Measurements from ENCODE around the gene PHTF2.
A peak's percentile ranks its signal among the peaks of the same experiment; 100 is the strongest.
"Not testable (repeated sequence)": the region's sequence is repeated elsewhere in the genome, so short reads cannot be mapped to it uniquely, and the experiment has no call there.

PHTF2 gene

DNA sequence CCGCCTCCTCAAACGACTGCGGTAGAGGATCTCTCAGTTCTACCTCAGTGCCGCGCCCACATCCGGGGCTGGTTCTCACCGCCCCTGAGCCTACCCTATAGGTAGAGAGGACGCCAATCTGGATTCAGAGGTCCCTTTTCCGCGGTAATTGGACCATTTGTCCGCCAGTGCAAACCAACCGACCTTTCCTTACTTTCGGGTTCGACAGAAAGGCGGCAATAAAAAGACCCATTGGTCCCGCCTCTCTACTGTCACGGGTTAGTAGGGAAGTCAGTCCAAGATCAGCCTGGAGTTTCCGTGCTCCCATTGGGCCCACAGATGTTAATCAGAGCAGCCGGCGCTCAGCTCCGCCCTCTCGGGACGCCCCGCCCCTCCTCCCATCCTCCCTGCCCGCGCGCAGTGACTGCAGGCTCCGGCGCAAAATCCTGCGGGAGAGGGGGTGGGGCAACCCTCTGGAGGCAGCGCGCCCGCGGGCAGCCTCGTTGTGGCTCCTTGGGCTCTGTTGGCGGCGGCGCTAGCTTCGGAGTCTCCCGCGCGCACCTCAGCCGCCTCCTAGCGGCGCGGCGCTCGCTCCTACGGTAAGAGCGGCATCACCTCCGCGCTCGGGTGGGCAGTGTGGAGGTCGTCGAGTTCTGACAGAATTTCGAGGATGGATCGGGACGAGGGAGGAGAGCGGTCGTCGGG is at the start of gene PHTF2, which contains the start of gene TMEM60:
PHTF2 (plus strand) TSS at position 380 of the 684 bp plus-strand sequence.
TMEM60 (minus strand) TSS at position 41 of the 684 bp plus-strand sequence. CDS start 4,061 bp downstream, outside the sequence.
- peak; percentile 88 to 98 for DNase-seq

DNA sequence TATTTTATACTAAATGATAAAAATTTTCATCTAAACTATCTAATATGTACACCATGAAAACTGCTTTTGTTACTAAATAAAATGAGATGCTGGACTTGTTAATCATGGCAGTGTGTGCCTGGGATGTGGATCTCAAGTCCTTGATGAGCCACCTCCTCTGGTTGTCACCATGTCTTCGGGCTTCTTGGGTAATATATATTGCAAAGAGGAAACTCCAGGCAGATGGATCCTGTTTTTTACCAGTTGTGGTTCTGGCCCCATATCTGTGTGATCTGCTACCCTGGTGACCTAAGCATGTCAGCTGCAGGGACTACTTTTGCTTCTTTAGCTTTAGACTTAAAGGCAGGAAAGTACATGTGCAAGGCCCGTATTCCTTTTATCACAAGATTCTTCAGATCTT is 46.6 kb upstream of the PHTF2 start:
- DNase-seq, result peak in 1 of 2 donors; percentile 98

DNA sequence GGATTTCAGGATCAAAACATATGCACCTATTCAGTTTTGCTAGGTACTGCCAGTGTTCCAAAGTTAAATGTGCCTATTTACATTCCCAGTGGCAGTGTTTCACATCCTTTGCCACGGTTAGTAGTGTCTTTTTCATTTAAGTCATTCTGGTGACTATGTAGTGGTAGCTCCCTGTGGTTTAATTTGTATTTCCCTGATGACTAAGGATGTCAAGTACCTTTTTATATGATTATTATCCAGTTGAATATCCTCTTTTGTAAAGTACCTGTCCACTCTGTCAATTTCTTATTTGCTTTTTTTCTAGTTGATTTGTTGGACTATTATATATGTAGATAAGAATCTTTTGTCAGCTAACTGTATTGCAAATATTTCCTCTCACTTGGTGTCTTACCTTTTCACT is 45.4 kb upstream of the PHTF2 start:
- peak in 1 of 2 donors; percentile 29 for DNase-seq

DNA sequence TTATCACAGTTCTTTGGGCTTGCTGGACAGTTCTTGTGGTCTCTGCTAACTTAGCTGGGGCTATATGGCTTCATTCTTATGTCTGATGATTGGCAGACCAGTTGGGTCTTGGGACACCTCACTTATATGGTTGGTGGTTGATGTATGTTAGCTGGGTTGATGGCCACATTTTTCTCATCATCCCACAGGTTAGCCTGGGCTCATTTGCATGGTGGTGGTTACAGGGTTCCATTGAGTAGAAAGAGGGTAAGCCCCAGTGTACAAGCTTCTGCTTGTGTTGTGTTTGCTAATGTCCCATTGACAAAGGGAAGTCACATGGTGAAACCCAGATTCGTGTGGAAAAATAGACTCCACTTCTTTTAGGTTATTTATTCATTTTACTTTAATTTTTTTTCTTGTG is 41.0 kb upstream of the PHTF2 start:
- DNase-seq, result no peak

DNA sequence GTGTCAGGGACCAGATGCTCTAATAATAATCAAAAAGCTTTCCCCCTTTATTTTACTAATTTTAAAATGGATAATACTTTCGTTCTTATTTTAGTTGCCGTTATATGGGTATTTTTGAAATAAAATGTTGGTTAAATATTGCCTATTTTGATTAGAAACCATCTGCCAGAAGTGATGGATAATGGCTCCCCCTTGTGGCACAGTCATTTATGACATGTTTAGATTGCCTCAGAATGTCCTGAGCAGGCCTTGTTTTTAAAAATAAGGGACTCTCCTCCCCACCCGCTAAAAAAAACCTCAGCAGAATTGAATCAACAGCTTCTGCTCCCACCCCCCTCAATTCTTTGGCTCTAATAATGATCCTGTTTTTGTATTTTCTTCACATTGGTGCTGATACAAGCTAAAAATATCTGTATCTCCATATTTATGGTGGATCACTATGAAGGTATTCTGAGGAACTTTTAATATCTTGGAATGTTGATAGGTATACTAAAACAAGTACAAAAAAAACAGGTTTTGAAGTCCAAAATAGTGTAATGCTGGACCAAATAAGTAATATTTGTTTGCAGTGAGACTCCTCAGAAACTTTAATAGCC is 39.2 kb upstream of the PHTF2 start:
- DNase-seq, result peak in 1 of 2 donors; percentile 40

DNA sequence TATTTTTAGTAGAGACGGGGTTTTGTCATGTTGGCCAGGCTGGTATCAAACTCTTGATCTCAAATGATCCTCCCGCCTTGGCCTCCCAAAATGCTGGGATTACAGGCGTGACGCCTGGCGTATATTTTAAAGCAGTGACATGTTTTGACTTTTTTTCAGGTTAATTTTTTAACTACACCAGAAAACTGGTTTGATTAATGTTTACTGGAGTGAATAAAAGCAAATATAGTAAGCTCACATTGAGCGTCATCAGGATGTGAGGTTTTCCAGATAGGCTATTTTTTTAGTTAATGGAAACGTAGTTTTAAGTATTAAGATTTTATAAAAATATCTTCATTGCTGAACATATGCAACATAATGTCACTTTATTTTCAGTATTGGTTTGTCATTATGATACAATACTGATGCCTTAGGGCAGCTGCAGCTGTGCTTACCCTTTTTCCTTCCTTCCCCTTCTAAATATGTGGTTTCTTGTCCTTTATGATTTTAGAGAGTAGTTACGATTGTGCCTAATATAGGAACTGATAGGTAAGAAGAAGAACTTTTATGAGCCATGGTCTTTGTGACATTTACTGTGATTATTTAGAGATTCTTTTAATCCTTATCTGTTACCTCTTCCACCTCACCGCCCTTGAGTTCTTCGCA is 37.6 kb upstream of the PHTF2 start:
- peak in 1 of 2 donors; percentile 52 for DNase-seq

DNA sequence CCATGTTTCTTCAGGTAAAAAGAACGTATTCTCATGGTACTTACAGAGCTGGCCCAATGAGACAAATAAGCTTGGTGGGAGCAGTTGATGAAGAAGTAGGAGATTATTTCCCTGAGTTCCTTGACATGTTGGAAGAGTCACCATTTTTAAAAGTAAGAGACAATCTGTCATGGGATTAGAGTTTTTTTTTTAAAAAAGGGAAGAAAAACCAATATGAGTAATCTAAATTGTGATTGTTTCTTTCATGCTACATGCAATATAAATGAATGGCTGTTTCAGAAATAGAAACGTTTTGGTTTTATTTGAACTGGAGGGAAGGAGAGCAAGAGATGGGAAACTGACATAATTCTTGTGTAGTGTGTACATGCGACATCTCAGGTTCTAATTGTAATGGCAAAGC is 33.1 kb upstream of the PHTF2 start:
- no peak for DNase-seq

DNA sequence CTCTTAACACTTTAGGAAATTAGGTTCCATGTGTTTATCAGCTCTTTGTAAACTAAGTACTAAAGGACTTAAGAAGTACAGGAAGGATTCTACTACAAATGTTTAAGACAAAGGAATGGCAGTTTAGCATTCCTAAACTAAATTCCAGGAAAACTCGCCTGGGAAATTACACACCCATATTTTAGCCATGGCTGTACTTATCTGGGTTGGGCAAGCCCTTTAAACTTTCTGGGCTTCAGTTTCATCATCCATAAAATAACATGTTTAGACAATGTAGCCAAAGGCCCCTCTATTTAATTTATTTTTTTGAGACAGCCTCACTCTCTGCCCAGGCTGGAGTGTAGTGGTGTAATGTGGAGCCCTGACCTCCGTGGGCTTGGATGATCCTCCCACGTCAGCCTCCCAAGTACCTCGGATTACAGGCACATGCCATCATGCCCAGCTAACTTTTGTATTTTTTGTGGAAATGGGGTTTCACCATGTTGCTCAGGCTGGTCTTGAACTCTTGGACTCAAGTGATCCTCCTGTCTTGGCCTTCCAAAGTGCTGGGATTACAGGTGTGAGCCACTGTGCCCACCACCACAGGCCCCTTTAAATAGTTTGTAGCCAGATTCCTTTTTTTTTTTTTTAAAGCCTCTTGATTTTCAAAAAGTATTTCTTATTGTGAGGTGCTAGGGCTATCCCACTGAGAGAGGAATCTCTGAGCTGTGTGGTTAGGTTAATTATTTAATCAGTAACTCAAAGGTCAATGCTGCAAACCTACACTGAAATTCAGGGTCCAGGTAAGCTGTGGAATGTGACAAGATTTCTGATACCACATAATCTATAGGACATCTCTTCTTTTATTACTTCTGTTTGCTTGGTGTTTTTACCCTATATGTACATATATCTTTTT is 32.4 kb upstream of the PHTF2 start:
- no peak for DNase-seq

DNA sequence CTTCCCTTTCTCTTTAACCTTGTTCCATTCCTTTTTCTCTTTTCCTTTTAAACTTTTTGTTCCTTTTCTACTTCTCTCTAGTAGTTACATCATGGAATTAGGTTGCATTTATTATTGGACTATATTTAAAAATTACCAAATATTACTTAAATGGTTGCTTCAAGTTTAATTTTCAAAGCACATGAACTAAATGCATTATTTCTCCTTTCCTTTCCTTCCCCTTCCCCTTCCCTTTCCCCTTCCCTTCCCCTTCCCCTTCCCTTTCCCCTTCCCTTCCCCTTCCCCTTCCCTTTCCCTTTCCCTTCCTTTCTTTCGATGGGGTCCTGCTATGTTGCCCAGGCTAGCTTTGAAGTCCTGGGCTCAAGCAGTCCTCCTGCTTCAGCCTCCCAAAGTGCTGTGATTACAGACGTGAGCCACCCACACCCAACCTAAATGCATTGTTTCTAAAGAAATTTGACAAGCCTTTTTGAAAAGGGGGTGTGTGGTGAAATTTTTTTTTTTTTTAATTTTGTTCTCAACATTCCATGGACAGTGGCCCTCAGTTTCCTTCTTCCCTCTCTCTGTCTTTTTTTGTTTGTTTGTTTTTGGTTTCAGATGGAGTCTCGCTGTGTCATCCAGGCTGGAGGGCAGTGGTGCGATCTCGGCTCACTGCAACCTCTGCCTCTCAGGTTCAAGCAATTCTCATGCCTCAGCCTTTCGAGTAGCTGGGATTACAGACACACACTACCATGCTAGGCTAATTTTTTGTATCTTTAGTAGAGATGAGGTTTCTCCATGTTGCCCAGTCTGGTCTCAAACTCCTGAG is 31.6 kb upstream of the PHTF2 start:
- no peak for DNase-seq

DNA sequence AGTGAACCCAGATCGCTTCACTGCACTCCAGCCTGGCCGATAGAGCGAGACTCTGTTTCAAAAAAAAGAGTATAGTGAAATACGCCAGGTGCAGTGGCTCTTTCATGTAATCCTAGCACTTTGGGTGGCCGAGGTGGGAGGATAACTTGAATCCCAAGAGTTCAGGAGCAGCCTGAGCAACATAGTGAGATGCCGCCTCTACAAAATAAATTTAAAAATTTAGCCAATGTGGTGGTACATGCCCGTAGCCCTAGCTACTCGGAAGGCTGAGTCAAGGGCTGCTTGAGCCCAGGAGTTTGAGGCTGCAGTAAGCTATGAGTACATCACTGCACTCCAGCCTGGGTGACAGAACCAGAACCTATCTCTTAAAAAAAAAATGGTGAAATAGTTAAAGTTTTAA is 28.3 kb upstream of the PHTF2 start:
- no peak for DNase-seq

DNA sequence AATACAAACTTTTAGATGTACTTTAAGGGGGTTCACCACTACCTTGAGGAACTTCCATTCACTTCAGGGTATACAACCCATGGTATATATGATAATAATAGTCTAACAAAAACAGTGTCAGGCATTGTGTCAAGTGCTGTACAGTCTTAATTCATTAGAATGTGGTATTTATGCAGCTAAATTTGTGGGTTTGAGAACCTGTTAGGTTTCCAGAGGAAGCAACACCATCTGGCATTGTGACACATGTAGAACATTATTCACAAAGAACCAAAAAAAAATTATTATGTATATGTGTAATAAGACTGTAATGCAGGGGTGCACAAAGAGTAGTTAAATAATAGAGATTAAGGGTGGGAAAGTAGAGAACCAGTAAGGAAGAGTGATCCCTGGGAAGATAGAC is 26.7 kb upstream of the PHTF2 start:
- no peak for DNase-seq

DNA sequence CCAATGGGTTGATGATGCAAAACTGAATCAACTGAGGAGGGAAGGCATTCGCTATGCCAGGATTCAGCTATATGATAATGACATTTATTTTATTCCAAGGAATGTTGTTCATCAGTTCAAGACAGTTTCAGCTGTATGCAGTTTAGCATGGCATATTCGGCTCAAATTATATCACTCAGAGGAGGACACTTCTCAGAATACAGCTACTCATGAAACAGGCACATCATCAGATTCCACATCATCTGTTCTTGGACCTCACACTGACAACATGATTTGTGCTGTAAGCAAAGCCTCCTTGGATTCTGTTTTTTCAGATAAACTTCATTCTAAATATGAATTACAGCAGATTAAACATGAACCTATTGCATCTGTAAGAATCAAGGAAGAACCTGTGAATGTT is 20.0 kb upstream of the PHTF2 start:
- no peak for DNase-seq

DNA sequence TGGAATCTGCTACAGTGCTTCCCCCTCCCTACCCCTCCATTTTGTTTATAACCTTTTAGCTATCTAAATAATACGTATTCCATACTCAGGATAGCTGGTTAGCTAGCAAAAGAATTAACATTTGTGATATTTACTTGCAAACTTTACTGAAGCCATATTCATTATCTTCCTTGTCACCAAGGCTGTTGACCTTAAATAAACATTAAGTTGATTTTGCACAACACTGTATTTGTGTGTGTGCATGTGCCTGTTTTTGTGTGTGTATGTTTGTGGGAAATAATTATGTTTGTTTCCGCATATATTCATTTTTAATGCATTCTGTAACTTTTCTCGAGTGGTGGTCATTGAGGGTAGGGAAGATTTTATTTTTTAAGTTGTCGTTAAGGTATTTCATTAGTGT is 16.2 kb upstream of the PHTF2 start:
- no peak for DNase-seq

DNA sequence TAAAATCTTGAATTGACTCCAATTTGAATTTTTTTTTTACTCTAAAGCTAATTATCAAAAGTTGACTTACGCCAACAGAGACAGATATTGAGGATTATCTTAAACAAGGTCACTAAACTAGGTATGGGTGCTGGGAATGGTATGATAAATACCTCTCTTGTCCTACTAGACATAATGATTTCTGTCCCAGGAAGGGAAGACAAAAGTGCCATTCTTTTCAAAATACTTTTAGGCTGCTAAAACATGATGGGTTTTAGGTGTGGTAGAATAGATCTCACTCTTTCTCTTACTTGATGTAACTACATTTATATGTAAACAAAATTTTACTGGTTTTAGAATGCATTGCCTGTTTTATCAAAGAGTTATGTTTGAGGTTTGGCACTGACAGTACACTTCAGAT is 15.5 kb upstream of the PHTF2 start:
- no peak for DNase-seq

DNA sequence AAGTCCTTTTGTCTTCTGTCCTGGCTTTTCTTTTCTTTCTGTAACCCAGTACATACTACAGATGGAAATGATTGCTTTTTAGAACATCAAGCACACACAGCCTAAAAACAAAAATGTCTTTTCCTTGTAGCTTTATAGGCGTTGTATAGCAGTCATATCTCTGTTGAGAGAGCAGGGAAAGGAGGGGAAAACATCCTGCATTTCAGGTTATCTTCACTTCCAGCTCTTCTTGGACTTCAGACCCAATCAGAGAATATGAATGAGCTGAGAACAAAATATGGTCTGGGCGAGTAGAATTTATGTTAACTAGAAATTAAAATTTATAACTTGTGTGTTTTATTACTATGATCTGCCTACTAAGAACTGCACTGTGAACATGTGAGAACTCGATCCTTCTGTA is 15.0 kb upstream of the PHTF2 start:
- DNase-seq, result no peak

DNA sequence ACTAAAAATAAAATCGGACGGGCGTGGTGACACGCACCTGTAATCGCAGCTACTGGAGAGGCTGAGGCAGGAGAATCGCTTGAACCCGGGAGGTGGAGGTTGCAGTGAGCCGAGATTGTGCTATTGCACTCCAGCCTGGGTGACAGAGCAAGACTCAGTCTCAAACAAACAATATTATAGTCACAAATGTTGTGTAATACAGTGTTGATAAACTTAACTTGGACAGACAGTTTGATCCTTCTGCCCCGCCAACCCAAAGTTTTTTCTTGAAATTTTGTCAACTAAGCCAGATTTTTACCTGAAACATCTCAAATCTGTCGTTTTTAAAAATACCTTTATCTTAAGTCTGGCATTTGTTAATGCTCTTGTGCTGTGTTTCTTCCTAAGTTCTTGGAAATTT is 14.1 kb upstream of the PHTF2 start:
- DNase-seq, result not testable (repeated sequence)

DNA sequence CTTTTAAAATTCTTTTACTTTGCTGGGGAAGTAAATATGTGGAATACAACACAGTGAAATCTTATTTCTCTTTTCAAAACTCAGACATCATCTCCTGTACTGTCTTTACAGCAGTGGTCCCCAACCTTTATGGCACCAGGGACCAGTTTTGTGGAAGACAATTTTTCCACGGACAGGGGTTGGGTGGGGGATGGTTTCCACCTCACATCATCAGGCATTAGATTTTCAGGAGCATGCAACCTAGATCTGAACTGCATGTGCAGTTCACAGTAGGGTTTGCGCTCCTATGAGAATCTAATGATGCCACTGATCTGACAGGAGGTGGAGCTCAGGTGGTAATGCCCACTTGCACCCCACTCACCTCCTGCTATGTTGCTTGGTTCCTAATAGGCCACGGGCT is 12.6 kb upstream of the PHTF2 start:
- DNase-seq, result no peak

DNA sequence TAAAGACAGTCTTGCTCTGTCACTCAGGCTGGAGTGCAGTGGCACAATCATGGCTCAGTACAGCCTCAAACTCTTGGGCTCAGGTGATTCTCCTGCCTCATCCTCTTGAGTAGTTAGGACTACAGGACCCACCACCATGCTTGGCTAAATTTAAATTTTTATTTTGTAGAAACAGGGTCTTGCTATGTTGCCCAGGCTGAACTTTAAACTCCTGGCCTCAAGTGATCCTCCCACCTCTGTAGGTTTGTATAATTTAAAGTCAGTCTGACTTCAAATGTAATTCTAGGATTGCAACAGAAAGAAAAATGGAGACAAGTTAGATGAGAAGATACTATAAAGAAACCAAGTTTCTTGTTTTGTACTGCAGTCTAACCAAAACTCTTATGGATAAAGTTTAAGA is 11.8 kb upstream of the PHTF2 start:
- DNase-seq, result no peak

DNA sequence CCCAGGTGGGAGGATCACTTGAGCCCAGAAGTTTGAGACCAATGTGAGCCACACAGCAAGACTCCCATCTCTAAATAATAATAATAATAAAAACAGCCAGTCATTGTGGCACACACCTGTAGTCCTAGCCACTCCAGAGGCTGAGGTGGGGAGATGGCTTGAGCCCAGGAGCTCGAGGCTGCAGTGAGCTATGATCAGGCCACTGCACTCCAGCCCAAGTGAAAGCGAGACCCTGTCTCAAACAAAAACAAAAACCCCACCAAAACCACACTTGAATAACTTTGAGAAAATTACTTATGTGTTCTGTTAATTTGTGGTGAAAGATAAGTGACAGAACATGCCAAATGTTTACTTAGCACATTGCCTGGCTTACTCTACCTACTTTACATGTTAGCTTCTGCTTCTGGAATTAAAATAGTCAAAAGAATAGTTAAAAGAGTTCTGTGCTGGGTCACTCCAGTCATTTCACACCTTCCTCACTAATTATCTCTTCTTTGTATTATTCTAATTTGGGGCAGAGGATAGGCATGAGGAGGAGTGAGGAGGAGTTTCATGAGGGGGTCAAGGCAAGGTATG is 10.2 kb upstream of the PHTF2 start:
- no peak for DNase-seq

DNA sequence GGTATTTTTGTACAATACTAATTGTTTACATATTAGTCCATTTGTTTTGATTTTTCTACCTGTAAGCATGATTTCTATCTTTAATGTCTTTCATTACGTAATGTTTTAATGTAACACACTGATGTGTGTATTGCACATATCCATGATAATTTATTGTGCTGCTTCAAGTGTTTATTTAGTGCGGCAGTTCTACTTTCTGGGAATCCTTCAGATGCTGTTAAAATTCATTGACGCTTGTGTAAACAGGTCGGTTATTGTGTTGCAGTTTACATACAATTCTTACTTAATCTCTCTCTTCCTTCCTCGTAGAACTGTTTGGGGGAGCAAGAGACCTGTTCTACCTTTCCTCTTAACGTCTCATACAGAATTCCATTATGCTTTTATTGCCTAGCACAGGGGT is 7.2 kb upstream of the PHTF2 start:
- DNase-seq, result no peak

DNA sequence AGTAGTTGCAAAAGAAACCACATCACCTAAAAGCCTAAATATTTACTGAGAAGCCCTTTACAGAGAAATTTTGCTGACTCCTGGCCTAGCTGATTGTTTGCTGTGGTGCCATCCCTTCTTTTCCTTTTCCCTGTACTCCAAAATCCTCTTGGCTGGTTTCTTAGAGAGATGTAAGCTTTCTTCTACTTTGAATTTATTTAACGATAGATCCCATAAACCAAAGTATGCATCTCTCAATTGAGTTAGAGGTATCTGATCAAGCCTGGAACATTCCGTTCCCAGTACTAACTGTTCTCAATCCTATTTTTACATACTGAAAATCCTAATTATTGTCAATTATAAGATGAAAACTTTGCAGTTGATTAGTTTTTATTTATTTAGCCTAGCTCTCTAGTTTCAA is 6.6 kb upstream of the PHTF2 start:
- no peak for DNase-seq

DNA sequence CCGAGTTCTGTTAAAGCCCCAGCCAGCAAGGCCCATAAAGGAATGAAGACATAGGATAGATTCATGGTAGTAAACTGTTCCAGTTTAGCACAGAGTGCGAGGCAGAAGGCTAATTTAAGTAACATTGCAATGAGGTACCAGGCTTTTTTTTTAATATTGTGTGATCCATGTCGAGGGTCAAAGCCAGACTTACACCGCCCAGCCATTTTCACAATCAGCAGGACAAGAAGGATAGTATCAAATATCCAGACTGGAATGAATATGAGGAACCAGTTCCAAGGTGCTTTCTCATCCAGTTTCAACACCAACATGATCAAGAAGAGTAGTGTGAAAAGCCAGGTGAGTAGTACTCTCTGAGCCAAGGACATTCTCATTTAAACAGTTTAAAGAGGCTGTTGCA is 4.6 kb upstream of the PHTF2 start:
- DNase-seq, result no peak
